VCaP (cell line): ENCODE measurements around the gene SREBF2.
A peak's percentile ranks its signal among the peaks of the same experiment; 100 is the strongest.

ENCODE experiments used
- H3K27ac ChIP-seq: fragments of 450-650 bp; 2 replicates; pipeline ENCODE4 v1.5.1; 2017
- CTCF ChIP-seq: fragments of 450-650 bp; conservative IDR thresholded peaks from 2 replicates; pipeline ENCODE4 v1.5.1; 2017; ENCODE audit warnings: mild to moderate bottlenecking, moderate library complexity

SREBF2 gene

GRCh38 chr22:41821471-41822316, 11.2 kb upstream of the SREBF2 start:
- no peak for TF ChIP-seq CTCF
- no peak overlapping the region for H3K27ac ChIP-seq

DNA sequence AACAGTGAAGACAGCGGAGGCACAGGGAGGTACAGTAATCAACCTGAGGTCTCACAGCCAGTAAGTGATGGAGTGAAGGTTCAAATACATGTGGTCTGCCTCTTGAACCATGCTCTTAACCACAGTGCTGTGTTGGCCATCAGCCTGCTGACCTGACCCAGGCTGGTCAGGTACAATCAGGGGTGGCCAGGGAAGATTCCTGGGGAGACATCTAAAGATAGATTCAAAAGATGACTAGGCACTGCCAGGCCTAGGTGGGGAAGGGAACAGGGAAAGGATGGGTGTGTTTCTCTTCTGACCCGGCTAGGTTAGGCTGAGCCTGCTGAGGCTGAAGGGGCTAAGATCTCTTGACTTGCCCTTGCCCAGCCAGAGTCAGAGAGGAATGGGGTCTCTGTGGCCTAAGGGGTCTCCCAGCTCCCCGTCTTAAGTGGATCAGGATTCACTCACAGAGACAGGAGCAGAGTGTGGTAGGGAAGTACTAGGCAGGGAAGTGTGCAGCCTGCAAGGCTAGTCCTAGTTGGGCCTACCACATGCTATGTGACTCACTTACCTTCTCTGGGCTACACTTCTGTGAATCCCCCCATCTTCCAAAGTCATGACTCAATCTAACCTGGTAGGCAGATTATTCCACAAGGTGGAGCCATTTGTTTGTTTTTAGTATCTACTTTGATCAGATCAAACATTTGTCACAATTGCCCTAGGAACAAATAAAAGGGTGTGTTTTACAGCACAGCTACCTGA, 10.4 kb upstream of the SREBF2 start:
- H3K27ac ChIP-seq: no peak overlapping the region
- TF ChIP-seq CTCF: peak; percentile 73

DNA sequence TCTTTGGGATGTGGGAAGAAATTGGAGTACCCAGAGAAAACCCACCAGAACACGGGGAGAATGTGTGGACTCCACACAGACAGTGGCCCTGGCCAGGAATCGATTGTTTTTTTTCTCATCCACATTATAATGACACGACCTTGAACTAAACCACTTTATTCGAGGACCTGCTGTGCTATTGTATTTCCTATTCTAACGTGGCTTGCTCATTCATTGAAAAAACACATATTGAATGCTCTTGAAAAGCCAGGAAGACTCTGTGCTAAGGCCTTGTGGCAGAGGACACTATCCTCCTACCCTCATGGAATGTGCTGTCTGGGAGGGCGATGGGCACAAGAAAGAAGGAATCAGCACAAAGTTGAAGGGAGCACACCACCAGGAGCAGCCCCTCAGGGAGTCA, 9.1 kb upstream of the SREBF2 start:
- no peak for TF ChIP-seq CTCF
- H3K27ac ChIP-seq: no peak overlapping the region

- TF ChIP-seq CTCF: no peak
These were observed 7.5 kb upstream of the SREBF2 start for GRCh38 chr22:41825376-41825775.

GRCh38 chr22:41826021-41826420, 6.9 kb upstream of the SREBF2 start:
- H3K27ac ChIP-seq: no peak overlapping the region

More at GRCh38 chr22:41825376-41825775, 7.5 kb upstream of the SREBF2 start:
- H3K27ac ChIP-seq: no peak overlapping the region

GRCh38 chr22:41826430-41827383, 6.2 kb upstream of the SREBF2 start:
- TF ChIP-seq CTCF: no peak
- H3K27ac ChIP-seq: no peak overlapping the region

More at GRCh38 chr22:41826021-41826420, 6.9 kb upstream of the SREBF2 start:
- no peak for TF ChIP-seq CTCF
